ENCODE measurements around the gene DKK3.

- TF ChIP-seq CTCF (IDR thresholded peaks at IDR 0.05; ENCODE audit: low read depth, low read length, missing input control) (no peak), GABPA (IDR thresholded peaks at IDR 0.05 in 1 of 2, conservative IDR thresholded peaks at IDR 0.05 in 1 of 2) (no peak), RXRA (IDR thresholded peaks at IDR 0.05) (no peak), JUND (IDR thresholded peaks at IDR 0.05) (no peak), EGR1 (IDR thresholded peaks at IDR 0.05; ENCODE audit: low read depth in 2 of 2) (no peak), MAX (IDR thresholded peaks at IDR 0.05) (no peak), TAF1 (conservative IDR thresholded peaks at IDR 0.05) (no peak), HNF4A (conservative IDR thresholded peaks at IDR 0.05) (no peak), ATF3 (IDR thresholded peaks at IDR 0.05) (no peak), ZBTB33 (IDR thresholded peaks at IDR 0.05) (no peak)
These were observed 36.4 kb downstream of the DKK3 start for GRCh38 chr11:11971906-11972547.
